ENCODE data around the gene ZNHIT3. TPM values are rescaled to one million over a fixed set of nuclear protein-coding genes. Genes with fewer than 3 reads are reported as not detected.

The ZNHIT3 gene
- total and polyA plus RNA-seq, 2 of the 13 experiments (the other 11 are each of a cell fraction or from before 2014, with no cell fraction given): 66.6 to 77.4 TPM

DNA sequence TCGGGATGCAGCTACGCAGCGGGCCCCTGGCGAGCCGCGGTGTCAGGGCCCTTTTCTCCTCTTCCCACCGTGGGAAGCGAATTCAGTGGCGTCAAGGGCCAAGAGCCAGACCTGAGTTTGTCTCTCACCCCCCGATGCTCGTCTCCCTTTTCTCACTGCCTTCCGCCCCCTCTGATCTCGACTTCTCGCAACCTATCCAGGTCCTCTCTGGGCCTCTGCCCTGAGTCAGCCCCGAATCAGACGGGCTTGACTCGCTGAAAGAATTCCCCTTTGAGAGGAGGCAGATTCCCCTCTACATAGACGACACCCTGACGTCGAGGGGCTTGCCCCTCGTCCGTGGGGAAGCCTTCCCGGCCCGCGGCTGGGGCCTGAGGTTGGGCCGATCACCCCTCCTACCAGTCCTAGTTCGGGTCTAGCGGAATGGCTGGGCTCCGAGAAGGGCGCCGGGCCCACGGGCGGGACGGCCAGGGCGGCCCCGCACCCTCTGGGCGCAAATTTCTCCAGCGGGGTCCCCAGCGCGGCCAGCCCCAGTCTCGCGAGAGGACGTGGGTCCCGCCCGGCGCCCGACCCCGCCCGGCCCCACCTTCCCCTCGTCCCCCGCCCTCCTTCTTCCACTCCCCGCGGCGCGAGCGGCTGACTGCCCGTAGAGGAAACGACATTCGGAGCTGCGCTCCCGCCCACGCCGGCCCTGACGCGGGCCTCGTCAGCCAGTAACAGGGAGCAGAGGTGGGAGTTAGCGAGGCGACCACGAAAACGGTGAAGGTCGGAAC, 58.0 kb downstream of the ZNHIT3 start, which contains the start of gene GGNBP2 (continued):
- TF ChIP-seq TOPORS (CRISPR knock-in tag; IDR thresholded peaks at IDR 0.05) (no peak), EP300 (IDR thresholded peaks at IDR 0.05; ENCODE audit: low read depth in 2 of 2, low read length in 2 of 2) (no peak), EP300 (CRISPR knock-in tag; IDR thresholded peaks at IDR 0.05; ENCODE audit: borderline replicate concordance) (peak; percentile 38), ZNF772 (CRISPR knock-in tag; IDR thresholded peaks at IDR 0.05) (peak; percentile 67; the same call in 1 of the 2 replicates), GABPA (IDR thresholded peaks at IDR 0.05; ENCODE audit: low read depth, low read length) (no peak), GABPA (CRISPR knock-in tag; IDR thresholded peaks at IDR 0.05; ENCODE audit: low read depth) (peak; percentile 9; the same call in 1 of the 2 replicates), ETV5 (CRISPR knock-in tag; IDR thresholded peaks at IDR 0.05; ENCODE audit: borderline replicate concordance) (no peak; the same call in 1 of the 2 replicates), ZFP36 (IDR thresholded peaks at IDR 0.05; ENCODE audit: borderline replicate concordance, low read depth, low read length, partially characterized antibody) (no peak), ZNF101 (CRISPR knock-in tag; IDR thresholded peaks at IDR 0.05; ENCODE audit: borderline replicate concordance, low read depth) (no peak), ZNF619 (CRISPR knock-in tag; IDR thresholded peaks at IDR 0.05) (peak; percentile 5; the same call in 1 of the 2 replicates), RARG (CRISPR knock-in tag; IDR thresholded peaks at IDR 0.05; ENCODE audit: low read depth) (no peak), AGO2 (optimal IDR thresholded peaks at IDR 0.05; ENCODE audit: low read depth, low read length) (peak; percentile 82), ZNF260 (CRISPR knock-in tag; IDR thresholded peaks at IDR 0.05; ENCODE audit: borderline replicate concordance, low read depth) (no peak), ZNF274 (CRISPR knock-in tag; IDR thresholded peaks at IDR 0.05) (peak; percentile 60; the same call in 1 of the 2 replicates), ZNF879 (CRISPR knock-in tag; IDR thresholded peaks at IDR 0.05) (peak; percentile 83; the same call in 1 of the 2 replicates), ZNF414 (CRISPR knock-in tag; IDR thresholded peaks at IDR 0.05) (peak; percentile 40; the same call in 1 of the 2 replicates), ZHX1 (CRISPR knock-in tag; IDR thresholded peaks at IDR 0.05; ENCODE audit: low read depth) (no peak), ZNF335 (CRISPR knock-in tag; IDR thresholded peaks at IDR 0.05) (no peak)
- TF ChIP-seq, protein P1, sequence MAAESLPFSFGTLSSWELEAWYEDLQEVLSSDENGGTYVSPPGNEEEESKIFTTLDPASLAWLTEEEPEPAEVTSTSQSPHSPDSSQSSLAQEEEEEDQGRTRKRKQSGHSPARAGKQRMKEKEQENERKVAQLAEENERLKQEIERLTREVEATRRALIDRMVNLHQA (CRISPR knock-in tag; IDR thresholded peaks at IDR 0.05): no peak
- TF ChIP-seq, protein P2, sequence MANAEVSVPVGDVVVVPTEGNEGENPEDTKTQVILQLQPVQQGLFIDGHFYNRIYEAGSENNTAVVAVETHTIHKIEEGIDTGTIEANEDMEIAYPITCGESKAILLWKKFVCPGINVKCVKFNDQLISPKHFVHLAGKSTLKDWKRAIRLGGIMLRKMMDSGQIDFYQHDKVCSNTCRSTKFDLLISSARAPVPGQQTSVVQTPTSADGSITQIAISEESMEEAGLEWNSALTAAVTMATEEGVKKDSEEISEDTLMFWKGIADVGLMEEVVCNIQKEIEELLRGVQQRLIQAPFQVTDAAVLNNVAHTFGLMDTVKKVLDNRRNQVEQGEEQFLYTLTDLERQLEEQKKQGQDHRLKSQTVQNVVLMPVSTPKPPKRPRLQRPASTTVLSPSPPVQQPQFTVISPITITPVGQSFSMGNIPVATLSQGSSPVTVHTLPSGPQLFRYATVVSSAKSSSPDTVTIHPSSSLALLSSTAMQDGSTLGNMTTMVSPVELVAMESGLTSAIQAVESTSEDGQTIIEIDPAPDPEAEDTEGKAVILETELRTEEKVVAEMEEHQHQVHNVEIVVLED (CRISPR knock-in tag; IDR thresholded peaks at IDR 0.05; ENCODE audit: borderline replicate concordance): peak; percentile 68
- TF ChIP-seq, protein P3, sequence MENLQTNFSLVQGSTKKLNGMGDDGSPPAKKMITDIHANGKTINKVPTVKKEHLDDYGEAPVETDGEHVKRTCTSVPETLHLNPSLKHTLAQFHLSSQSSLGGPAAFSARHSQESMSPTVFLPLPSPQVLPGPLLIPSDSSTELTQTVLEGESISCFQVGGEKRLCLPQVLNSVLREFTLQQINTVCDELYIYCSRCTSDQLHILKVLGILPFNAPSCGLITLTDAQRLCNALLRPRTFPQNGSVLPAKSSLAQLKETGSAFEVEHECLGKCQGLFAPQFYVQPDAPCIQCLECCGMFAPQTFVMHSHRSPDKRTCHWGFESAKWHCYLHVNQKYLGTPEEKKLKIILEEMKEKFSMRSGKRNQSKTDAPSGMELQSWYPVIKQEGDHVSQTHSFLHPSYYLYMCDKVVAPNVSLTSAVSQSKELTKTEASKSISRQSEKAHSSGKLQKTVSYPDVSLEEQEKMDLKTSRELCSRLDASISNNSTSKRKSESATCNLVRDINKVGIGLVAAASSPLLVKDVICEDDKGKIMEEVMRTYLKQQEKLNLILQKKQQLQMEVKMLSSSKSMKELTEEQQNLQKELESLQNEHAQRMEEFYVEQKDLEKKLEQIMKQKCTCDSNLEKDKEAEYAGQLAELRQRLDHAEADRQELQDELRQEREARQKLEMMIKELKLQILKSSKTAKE (CRISPR knock-in tag; IDR thresholded peaks at IDR 0.05; ENCODE audit: borderline replicate concordance): 0 out of 2 replicates have a peak, but pooled peaks have one; percentile 16
